Kidney epithelial cell (primary cell): Measurements from ENCODE around the gene CSNK1G3. TPM values are rescaled to one million over a fixed set of nuclear protein-coding genes. Genes with fewer than 3 reads are reported as not detected.

ENCODE experiments used
- DNase-seq: peaks from one replicate; pipeline ENCODE4 v3.0.0-alpha.2; 2010; ENCODE audit warnings: low read depth
- H3K27me3 ChIP-seq: 2 replicates; pipeline ENCODE4 v1.6.0; 2011; ENCODE audit warnings: low read length; ENCODE audit not compliant: control insufficient read depth, insufficient read depth
- H3K36me3 ChIP-seq: 2 replicates; pipeline ENCODE4 v1.5.1; 2011; ENCODE audit warnings: low read length; ENCODE audit not compliant: control insufficient read depth, insufficient read depth
- H3K4me3 ChIP-seq: 2 replicates; pipeline ENCODE4 v1.5.1; 2011; ENCODE audit warnings: low read depth, mild to moderate bottlenecking, control low read depth, low read length
- CTCF ChIP-seq: IDR thresholded peaks from 2 replicates; pipeline ENCODE4 v1.5.1; 2011; ENCODE audit warnings: mild to moderate bottlenecking, moderate library complexity, low read length, control low read depth, inconsistent platforms; ENCODE audit not compliant: insufficient read depth, poor library complexity, severe bottlenecking
- total RNA-seq: library from RNA; depleted of rRNA; stranded (reverse); fragments of >200 nt; gene quantifications from 2 replicates; pipeline ENCODE4 v1.2.3, GENCODE V29; 2015

The CSNK1G3 gene
- total RNA-seq, 1 donor from 2014 or later: 65.9 TPM

DNA sequence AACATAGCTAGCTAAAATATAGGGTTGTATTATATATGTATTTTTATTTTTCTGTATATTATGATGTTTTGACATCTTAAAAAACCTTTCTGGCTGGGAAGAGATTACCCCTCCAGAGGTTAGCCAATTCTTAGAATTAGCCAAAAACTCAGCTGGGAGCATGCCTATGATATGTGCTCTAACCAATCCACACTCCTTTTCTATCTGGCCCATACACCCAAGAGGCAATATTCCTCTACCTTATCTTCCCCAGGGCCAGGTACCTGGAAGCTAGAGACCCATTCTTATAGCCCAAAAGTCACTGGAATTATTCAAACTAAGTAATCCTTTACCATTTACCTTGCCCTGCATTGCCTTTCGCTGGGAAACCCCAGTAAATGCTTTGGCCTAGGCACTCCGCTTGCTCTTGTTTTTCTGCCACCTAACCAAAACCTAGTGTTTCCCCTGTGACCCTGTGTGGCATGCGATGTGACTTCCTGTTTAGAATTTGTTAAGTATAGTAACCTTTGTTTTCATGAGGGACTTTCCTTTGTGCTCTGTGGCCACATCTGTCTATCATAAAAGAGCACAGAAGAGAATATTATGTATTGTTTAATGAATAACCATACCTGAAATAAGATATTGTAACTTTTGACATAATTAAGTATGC lies 37.4 kb downstream of the CSNK1G3 start:
- Histone ChIP-seq H3K36me3 (no peaks in the 10 kb centered on the region), H3K4me3 (no peak overlapping the region), H3K27me3 (no peaks in the 10 kb centered on the region)
- no peak for DNase-seq
- TF ChIP-seq CTCF: no peak

DNA sequence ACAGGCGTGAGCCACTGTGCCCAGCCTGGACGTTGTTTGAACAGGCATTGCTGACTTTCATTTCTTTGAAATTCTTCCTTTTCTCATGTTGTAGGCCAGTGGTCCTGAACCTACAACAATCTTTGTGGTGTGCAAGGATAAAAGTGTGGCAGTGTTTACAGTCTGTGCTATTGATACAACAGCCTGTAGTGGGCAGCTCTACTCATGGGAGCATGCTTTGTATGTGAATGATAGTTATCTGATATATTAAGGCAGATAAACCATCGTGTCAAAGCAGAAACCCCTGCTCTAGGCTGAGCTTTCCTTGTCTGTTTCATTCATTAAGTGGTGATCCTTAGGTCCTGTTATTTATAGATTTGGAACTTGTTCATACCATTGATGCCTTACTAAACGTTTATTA lies 42.6 kb downstream of the CSNK1G3 start:
- Histone ChIP-seq H3K36me3 (no peaks in the 10 kb centered on the region), H3K27me3 (no peaks in the 10 kb centered on the region), H3K4me3 (no peak overlapping the region)
- no peak for DNase-seq
- TF ChIP-seq CTCF: no peak

DNA sequence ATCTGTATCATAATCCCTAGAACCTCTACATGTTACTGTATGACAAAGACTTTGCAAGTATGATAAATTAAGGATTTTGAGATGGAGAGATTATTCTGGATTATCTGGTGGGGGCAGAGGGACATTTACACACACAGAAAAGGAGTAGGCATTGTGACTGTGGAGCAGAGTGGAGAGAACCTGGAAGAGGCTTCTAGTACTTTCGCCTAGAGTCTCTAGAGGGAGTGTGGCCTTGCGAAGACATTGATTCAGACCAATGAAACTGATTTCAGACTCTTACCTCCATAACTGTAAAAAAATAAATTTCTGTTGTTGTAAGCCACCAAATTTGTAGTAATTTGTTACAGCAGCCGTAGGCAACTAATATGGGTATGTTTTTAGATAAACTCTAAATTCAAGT lies 45.9 kb downstream of the CSNK1G3 start:
- no peak for DNase-seq
- TF ChIP-seq CTCF: no peak
- H3K27me3 ChIP-seq: no peaks in the 10 kb centered on the region
- no peak overlapping the region for H3K4me3 ChIP-seq
- no peaks in the 10 kb centered on the region for H3K36me3 ChIP-seq

GRCh38 chr5:123558762-123559433 lies 46.9 kb downstream of the CSNK1G3 start:
- Histone ChIP-seq H3K4me3 (no peak overlapping the region), H3K36me3 (no peaks in the 10 kb centered on the region), H3K27me3 (no peaks in the 10 kb centered on the region)
- no peak for DNase-seq
- TF ChIP-seq CTCF: no peak

DNA sequence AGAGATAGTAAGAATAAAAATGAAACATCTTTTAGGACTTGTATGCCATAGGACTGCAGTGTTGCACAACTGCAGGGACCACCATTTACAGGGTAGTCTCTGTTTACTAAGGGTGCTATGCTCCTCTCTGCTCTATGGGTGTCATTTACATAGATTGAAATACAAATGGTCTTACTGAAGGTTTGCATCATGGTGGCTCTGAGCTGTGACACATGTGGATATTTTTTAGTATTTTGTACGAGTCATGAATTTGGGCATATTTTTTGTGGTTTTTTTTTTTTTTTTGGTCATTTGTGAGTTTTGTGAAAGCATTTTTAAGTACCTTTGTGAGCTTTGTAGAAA lies 47.4 kb downstream of the CSNK1G3 start:
- DNase-seq: no peak
- Histone ChIP-seq H3K27me3 (no peaks in the 10 kb centered on the region), H3K4me3 (no peak overlapping the region), H3K36me3 (no peaks in the 10 kb centered on the region)
- no peak for TF ChIP-seq CTCF

DNA sequence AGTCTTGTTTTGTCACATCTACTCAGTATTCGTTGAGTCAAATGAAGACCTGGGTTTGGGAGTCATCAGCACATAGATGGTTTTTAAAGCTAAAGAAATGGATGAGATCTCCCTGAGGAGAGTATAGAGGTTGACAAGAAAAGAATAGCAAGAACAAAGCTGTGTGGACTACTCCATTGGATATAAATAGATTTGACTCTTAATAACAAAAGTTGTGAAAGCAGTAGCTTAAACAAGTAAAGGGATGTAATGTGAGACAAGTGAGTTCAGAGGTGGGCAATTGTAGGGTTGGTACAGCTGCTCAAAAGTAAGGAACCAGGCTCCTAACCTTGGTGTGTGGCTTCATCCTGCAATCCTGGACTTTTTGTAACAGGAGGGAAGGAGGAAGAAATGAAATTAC lies 49.3 kb downstream of the CSNK1G3 start:
- no peak for TF ChIP-seq CTCF
- Histone ChIP-seq H3K27me3 (no peaks in the 10 kb centered on the region), H3K36me3 (no peaks in the 10 kb centered on the region), H3K4me3 (no peak overlapping the region)
- no peak for DNase-seq
